Nephron progenitor cell (in vitro differentiated cells): ENCODE results near the gene PIANP.
A peak's percentile ranks its signal among the peaks of the same experiment; 100 is the strongest.

Source experiments
- DNase-seq: peaks from one replicate; pipeline ENCODE4 v3.0.0; 2021
- H3K27ac Mint-ChIP-seq: 2 replicates; pipeline ENCODE4 v1.8.0; 2021; ENCODE audit warnings: mild to moderate bottlenecking, moderate library complexity, mixed read lengths
- H3K27me3 Mint-ChIP-seq: 2 replicates; pipeline ENCODE4 v1.8.0; 2021; ENCODE audit warnings: mild to moderate bottlenecking, low read depth, mixed read lengths; ENCODE audit not compliant: poor library complexity
- H3K36me3 Mint-ChIP-seq: 2 replicates; pipeline ENCODE4 v1.8.0; 2021; ENCODE audit warnings: low read depth, mixed read lengths
- H3K4me1 Mint-ChIP-seq: 2 replicates; pipeline ENCODE4 v1.8.0; 2021; ENCODE audit warnings: mixed read lengths
- H3K4me3 Mint-ChIP-seq: 2 replicates; pipeline ENCODE4 v1.8.0; 2021; ENCODE audit warnings: mild to moderate bottlenecking, moderate library complexity, mixed read lengths
- H3K9me3 Mint-ChIP-seq: 2 replicates; pipeline ENCODE4 v1.8.0; 2021; ENCODE audit warnings: mild to moderate bottlenecking, moderate library complexity, mixed read lengths
- TF ChIP-seq, protein P1 (sequence below): fragments of 200-600 bp; sonication (generic); IDR thresholded peaks from 2 replicates; pipeline ENCODE4 v1.5.0; 2021; ENCODE audit warnings: antibody characterized with exemption

Gene PIANP

DNA sequence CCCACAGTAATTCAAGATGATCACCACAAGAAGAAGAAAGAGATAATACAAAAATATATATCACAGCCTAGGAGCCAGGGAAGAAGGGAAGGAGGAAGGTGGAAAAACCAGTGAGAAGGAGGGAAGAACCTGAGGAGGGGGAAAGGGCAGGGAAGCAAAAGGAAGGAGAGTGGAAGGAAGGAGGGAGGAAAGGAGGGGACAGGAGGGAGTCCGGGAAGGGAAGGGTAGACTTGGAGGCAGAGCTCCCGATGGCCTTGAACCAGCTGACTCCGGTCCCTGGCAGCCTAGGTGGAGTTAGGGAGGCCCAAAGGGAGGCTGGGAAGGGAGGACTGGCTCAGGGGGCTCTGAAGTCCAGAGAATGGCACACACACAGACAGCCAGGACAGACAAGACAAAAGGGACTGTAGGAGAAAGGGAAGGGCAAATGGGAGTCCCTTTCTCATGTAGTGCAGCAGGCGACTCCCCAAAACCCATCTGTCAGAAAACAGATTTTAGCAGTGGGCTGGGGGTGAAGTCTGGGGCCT is 6.7 kb downstream of the PIANP start:
- peaks cover 9% of the 10 kb centered on the region for H3K36me3 Mint-ChIP-seq
- TF ChIP-seq, protein P1, sequence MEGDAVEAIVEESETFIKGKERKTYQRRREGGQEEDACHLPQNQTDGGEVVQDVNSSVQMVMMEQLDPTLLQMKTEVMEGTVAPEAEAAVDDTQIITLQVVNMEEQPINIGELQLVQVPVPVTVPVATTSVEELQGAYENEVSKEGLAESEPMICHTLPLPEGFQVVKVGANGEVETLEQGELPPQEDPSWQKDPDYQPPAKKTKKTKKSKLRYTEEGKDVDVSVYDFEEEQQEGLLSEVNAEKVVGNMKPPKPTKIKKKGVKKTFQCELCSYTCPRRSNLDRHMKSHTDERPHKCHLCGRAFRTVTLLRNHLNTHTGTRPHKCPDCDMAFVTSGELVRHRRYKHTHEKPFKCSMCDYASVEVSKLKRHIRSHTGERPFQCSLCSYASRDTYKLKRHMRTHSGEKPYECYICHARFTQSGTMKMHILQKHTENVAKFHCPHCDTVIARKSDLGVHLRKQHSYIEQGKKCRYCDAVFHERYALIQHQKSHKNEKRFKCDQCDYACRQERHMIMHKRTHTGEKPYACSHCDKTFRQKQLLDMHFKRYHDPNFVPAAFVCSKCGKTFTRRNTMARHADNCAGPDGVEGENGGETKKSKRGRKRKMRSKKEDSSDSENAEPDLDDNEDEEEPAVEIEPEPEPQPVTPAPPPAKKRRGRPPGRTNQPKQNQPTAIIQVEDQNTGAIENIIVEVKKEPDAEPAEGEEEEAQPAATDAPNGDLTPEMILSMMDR, result no peak
- peaks cover 70% of the 10 kb centered on the region for H3K4me1 Mint-ChIP-seq
- peaks cover 22% of the 10 kb centered on the region for H3K27me3 Mint-ChIP-seq
- H3K27ac Mint-ChIP-seq, result no peak overlapping the region
- DNase-seq, result no peak
- H3K9me3 Mint-ChIP-seq, result no peaks in the 10 kb centered on the region
- H3K4me3 Mint-ChIP-seq, result no peak overlapping the region

DNA sequence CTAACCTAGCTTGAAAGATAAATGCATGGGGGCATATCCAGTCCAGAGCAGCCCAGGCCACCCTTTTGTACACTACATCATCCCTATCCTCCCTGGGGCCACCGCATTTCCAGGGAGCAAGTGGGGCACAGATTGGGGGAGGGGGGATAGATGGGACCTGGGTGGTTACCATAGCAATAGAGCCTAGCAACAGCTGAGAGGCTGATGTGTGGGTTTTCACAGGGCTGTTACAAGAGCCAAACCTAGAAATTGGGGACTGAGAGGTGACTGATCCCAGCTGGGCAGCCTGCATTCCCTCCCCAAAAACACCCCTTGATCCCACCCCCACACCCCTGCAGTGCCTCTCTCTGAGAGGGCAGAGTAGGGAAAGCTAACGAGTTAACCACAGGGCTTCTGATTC is 7.7 kb downstream of the PIANP start:
- Mint-ChIP-seq H3K27ac (no peak overlapping the region), H3K4me3 (no peak overlapping the region), H3K27me3 (peaks cover 13% of the 10 kb centered on the region)

DNA sequence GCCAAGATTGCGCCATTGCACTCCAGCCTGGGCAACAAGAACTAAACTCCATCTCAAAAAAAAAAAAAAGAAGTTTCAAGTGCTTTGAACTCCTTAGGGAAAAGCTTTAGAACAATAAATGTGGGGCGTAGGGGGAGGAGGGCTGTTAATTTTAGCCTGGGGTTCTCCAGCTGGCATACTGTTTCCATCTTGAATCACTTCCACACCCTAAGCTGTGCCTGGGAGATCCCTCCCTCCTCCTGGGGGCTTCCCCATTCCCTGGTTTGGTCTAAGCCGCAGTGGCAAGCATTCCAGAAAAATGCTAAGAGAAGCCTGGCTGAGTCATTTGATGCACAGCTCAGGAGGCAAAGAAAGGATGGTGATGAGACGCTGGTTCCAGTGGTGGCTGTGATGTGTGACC is 9.1 kb downstream of the PIANP start:
- TF ChIP-seq, protein P1, result no peak
- Mint-ChIP-seq H3K36me3 (peaks cover 9% of the 10 kb centered on the region), H3K9me3 (no peaks in the 10 kb centered on the region), H3K27me3 (peaks cover 7% of the 10 kb centered on the region), H3K27ac (no peak overlapping the region), H3K4me3 (peak overlapping the region; percentile 48), H3K4me1 (peaks cover 72% of the 10 kb centered on the region)
- DNase-seq, result no peak

More for the DNA sequence above, 7.7 kb downstream of the PIANP start:
- no peaks in the 10 kb centered on the region for H3K9me3 Mint-ChIP-seq
- no peak for DNase-seq
- TF ChIP-seq, protein P1, result no peak
- peaks cover 68% of the 10 kb centered on the region for H3K4me1 Mint-ChIP-seq
- peaks cover 9% of the 10 kb centered on the region for H3K36me3 Mint-ChIP-seq

DNA sequence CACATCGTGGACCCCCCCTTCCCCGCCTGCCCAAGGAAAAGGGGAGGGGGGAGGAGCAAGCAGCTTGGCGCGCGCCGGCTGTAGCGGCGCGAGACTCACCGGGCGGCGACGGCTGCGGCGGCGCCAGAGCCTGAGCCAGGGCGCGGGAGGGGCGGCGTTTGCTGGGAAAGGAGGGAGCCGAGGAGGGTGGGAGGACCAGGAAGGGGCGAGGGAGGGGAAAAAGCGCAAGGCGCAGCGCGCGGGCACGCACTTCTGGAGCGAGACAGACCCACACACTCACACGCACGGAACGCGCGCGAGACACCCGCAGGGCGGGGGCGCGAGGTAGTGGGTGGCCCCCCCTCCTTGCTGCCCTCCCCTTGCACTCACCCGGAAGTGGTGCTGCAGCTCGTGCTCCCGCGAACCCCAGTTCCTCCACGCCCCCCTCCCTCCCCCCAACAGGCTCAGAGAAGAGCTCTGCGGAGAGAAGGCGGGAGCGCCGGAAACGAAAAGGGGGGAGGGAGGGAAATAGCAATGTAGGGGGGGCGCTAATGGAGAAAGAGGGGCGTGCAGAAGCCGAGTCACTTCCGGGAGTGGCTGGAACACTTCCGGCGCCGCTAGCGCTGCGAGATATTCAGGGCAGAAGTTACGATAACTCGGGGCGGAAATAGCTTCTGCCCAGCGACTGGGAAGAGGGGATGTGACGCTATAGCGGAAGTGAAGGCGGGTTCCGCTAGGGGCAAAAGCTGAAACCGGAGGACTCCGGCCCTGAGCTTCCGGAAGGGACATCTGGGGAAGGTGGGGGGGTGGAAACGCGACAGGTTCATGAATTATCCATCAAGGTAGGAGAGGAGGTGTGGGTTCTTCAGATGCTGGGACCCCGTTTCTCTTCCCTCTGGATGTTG is 11.4 kb downstream of the PIANP start, which contains the start of gene ZNF384:
Gene ZNF384 (minus strand): TSS at position 377 of the 884 bp plus-strand sequence. CDS start 9,855 bp downstream, outside the sequence.
- H3K9me3 Mint-ChIP-seq, result no peaks in the 10 kb centered on the region
- peaks cover 17% of the 10 kb centered on the region for H3K36me3 Mint-ChIP-seq
- TF ChIP-seq, protein P1, result no peak
- peaks cover 3% of the 10 kb centered on the region for H3K27me3 Mint-ChIP-seq
- peak; percentile 87 for DNase-seq
- H3K27ac Mint-ChIP-seq, result peak within 1 kb of the TSS; percentile 98
- peaks cover 69% of the 10 kb centered on the region for H3K4me1 Mint-ChIP-seq
- peak within 1 kb of the TSS; percentile 90 for H3K4me3 Mint-ChIP-seq

DNA sequence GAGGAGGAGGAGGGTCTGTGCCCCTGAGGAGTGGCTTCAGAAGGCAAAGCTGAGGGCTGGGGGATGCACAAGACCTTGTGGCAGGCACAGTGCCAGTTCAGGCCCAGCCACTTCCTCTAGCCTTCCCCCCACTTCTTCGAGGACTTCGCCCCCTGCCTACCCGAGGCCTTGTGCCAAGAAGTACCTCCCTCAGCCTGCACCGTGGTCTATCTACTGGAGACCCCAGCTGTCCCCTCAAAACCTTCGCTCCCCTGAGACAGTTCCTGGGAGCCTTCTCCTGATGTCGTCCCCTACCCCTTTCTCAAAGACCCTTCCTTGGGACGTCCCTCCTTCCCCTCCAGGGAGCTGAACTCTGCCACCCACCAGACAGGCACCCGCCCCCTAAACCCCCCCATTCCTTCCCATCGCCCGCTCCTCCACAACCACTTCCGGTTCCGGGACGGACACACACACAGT is 12.0 kb downstream of the PIANP start:
- H3K4me1 Mint-ChIP-seq, result peaks cover 67% of the 10 kb centered on the region
- no peaks in the 10 kb centered on the region for H3K27me3 Mint-ChIP-seq
- DNase-seq, result no peak
- H3K27ac Mint-ChIP-seq, result peak overlapping the region; percentile 98
- peaks cover 16% of the 10 kb centered on the region for H3K36me3 Mint-ChIP-seq
- TF ChIP-seq, protein P1, result no peak
- H3K4me3 Mint-ChIP-seq, result peak overlapping the region; percentile 90
- H3K9me3 Mint-ChIP-seq, result no peaks in the 10 kb centered on the region
